Prostate gland (tissue), 2 donors: ENCODE measurements around the gene CDK8. TPM values are rescaled to one million over a fixed set of nuclear protein-coding genes. Genes with fewer than 3 reads are reported as not detected.

Experiments used
- DNase-seq: peaks from one replicate; pipeline ENCODE4 v3.0.0-alpha.2; 2019; ENCODE audit warnings: low spot score
- H3K27ac ChIP-seq, 2 donors: fragments of 200-600 bp; sonication (generic); 2 replicates each; pipeline ENCODE4 v1.5.1; 2017 to 2019
- H3K27me3 ChIP-seq: fragments of 200-600 bp; sonication (generic); replicated peaks from 2 replicates; pipeline ENCODE4 v1.5.1; 2019; ENCODE audit not compliant: insufficient read depth
- H3K36me3 ChIP-seq, 2 donors: fragments of 200-600 bp; sonication (generic); 1 replicate in 1 of 2; 2 replicates in 1 of 2; pipeline versions ENCODE4 v1.5.1 to v1.8.1; 2017 to 2019
- H3K4me1 ChIP-seq: fragments of 200-600 bp; sonication (generic); replicated peaks from 2 replicates; pipeline ENCODE4 v1.5.1; 2019
- H3K4me3 ChIP-seq, 2 donors: fragments of 200-600 bp; sonication (generic); 2 replicates each; pipeline ENCODE4 v1.5.1; 2017 to 2019
- H3K9me3 ChIP-seq: fragments of 200-600 bp; sonication (generic); 2 replicates; pipeline ENCODE4 v1.5.1; 2017
- POLR2A ChIP-seq: fragments of 450-650 bp; IDR thresholded peaks from one replicate; pipeline ENCODE4 v1.6.1; 2016; ENCODE audit warnings: antibody characterized with exemption, mild to moderate bottlenecking
- POLR2AphosphoS5 ChIP-seq: sonication (generic); formaldehyde crosslinking; IDR thresholded peaks from one replicate; pipeline ENCODE4 v1.6.1; 2017; ENCODE audit warnings: antibody characterized with exemption
- WGBS: methylation state at CpG from one replicate; pipeline ENCODE4 v1.1.5; 2018; 5-methylcytosine and 5-hydroxymethylcytosine counted together
- intact Hi-C: fragments of 100-400 bp; cut with DNase I; formaldehyde crosslinking; loops from one replicate; pipeline ENCODE4 v1.14.2; 2022
- total RNA-seq, 2 donors: library from RNA; depleted of rRNA; stranded (reverse); fragments of >200 nt; gene quantifications; one replicate each; pipeline ENCODE4 v1.1.0, GENCODE V29; 2016
- TF ChIP-seq, protein P1 (sequence below), 4 experiments: fragments of 200-600 bp in 2 of 4; fragments of 450-650 bp in 2 of 4; sonication (generic) in 2 of 4; IDR thresholded peaks; 1 replicate in 3 of 4; 2 replicates in 1 of 4; pipeline ENCODE4 v1.5.1; 2016 to 2019; ENCODE audit warnings: antibody characterized with exemption in 4 of 4, mild to moderate bottlenecking in 2 of 4, moderate library complexity in 2 of 4

Gene CDK8
- total RNA-seq, 2 donors from 2014 or later = 9.9 to 11.6 TPM

DNA sequence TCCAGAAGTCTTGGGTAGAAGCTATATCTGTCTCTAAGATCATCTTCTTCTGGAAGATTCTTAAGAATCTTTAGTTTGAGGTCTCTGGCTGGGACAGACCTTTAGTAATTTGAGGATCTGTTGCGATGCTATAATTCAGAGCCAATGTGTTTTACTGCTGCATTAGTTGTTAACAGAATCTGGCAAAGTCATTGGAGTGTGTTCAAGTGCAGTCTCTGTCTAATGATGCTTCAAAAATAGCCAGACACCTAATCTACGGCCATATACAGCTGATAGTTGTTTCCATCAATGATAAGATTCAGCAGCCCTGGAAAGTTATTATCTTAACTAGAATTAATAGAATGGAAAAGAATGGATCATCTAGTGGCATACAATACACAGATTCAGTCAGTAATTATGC, 72.6 kb downstream of the CDK8 start:
- intact Hi-C loops = no loop called here
- Histone ChIP-seq H3K4me1 (no peaks in the 10 kb centered on the region), H3K36me3 (no peaks in the 10 kb centered on the region), H3K27ac (no peak overlapping the region), H3K9me3 (no peaks in the 10 kb centered on the region), H3K27me3 (no peaks in the 10 kb centered on the region), H3K4me3 (no peak overlapping the region)
- WGBS = 76% methylated on average over 2 of the region's 2 CpGs
- TF ChIP-seq POLR2AphosphoS5 (no peak), POLR2A (no peak)
- TF ChIP-seq, protein P1, sequence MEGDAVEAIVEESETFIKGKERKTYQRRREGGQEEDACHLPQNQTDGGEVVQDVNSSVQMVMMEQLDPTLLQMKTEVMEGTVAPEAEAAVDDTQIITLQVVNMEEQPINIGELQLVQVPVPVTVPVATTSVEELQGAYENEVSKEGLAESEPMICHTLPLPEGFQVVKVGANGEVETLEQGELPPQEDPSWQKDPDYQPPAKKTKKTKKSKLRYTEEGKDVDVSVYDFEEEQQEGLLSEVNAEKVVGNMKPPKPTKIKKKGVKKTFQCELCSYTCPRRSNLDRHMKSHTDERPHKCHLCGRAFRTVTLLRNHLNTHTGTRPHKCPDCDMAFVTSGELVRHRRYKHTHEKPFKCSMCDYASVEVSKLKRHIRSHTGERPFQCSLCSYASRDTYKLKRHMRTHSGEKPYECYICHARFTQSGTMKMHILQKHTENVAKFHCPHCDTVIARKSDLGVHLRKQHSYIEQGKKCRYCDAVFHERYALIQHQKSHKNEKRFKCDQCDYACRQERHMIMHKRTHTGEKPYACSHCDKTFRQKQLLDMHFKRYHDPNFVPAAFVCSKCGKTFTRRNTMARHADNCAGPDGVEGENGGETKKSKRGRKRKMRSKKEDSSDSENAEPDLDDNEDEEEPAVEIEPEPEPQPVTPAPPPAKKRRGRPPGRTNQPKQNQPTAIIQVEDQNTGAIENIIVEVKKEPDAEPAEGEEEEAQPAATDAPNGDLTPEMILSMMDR (IDR thresholded peaks at IDR 0.05) = no peak
- no peak for DNase-seq

DNA sequence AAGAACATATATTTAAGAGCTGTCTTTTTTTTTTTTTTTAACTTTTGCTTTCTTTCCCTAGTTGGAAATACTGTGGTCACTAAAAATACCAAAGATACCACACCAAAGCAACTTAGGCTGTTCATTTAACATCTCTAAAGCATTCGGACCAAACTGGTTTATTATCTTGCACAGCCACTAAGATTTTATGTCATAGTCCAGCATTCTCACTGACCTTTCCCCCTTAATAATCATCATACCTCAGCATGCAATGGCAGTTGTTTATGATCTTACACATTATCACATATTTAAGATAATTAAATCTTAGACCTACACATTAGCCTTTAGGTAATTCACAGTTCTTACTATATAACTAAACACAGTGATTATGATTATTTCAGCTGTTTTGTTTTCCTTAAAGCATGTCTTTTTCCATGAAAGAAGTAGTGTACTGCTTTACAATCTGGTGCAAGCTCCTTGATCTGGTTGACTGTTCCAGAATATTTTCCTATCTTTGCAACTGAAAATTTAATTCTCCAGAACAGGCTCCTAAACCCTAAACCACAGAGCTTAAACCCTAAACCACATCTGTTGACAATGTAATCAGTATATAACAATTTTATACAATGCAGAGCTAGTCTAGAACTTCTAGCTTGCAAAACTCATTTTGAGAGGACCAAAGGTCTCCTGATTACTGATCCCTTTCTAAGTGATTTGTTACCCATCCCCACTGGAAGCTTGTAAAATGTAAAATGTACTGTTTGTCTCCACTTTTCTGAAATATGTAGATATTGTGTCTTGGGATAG, 74.2 kb downstream of the CDK8 start:
- no peak for DNase-seq
- 77% methylated on average over 1 of the region's 1 CpG for WGBS
- Histone ChIP-seq H3K36me3 (no peaks in the 10 kb centered on the region), H3K27ac (no peak overlapping the region), H3K9me3 (no peaks in the 10 kb centered on the region), H3K4me1 (no peaks in the 10 kb centered on the region), H3K27me3 (no peaks in the 10 kb centered on the region), H3K4me3 (no peak overlapping the region)
- TF ChIP-seq POLR2A = no peak
- TF ChIP-seq, protein P1 (IDR thresholded peaks at IDR 0.05) = no peak
- no peak for TF ChIP-seq POLR2AphosphoS5
- intact Hi-C loops = no loop called here

DNA sequence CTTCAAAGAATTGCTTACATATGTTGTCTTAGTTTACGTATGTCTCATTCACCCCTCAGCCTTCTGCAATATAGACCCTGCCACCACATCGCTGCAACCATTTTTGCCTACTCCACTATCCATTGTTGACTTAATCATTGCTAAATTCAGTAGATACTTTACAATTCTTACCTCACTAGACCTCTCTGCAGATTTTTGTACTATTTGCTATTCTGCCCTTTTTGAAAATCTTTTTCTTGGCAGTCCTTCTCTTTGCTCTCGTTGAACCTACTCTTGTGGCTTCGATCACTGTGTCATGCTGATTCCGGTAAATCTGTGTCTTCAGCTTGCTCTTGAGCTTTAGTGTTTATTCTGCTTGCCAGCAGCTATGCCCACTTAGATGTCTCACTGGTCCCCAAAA, 81.2 kb downstream of the CDK8 start:
- no peaks in the 10 kb centered on the region for H3K4me1 ChIP-seq
- no peak overlapping the region for H3K27ac ChIP-seq
- TF ChIP-seq POLR2AphosphoS5 (no peak), POLR2A (no peak)
- WGBS = 94% methylated on average over 5 of the region's 5 CpGs
- no peaks in the 10 kb centered on the region for H3K9me3 ChIP-seq
- H3K4me3 ChIP-seq = no peak overlapping the region
- no peaks in the 10 kb centered on the region for H3K36me3 ChIP-seq
- intact Hi-C loops = no loop called here
- no peak for DNase-seq
- no peaks in the 10 kb centered on the region for H3K27me3 ChIP-seq

DNA sequence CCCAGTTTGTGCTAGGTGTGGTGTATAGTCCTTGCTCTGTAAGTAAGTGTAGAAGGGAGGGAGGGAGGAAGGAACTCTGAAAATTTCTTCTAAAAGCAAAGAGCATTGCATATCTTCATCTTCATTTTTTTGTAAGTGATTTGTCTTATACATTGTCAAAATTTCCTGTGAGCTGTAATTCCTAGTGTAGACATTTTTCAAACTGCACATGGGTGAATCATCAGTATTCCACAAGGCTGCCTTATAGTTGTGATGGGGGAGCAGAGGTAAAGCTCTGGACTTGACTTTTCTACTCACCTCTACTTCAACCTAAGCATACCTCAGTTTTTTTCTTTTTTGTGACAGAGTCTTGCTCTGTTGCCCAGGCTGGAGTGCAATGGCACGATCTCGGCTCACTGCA, 86.9 kb downstream of the CDK8 start:
- H3K4me3 ChIP-seq = no peak overlapping the region
- WGBS = 100% methylated on average over 2 of the region's 2 CpGs
- no peaks in the 10 kb centered on the region for H3K9me3 ChIP-seq
- TF ChIP-seq POLR2AphosphoS5 = no peak
- TF ChIP-seq POLR2A = no peak
- TF ChIP-seq, protein P1 (IDR thresholded peaks at IDR 0.05) = no peak
- H3K4me1 ChIP-seq = no peaks in the 10 kb centered on the region
- no peaks in the 10 kb centered on the region for H3K36me3 ChIP-seq
- no peaks in the 10 kb centered on the region for H3K27me3 ChIP-seq
- DNase-seq = no peak
- intact Hi-C loops = no loop called here
- H3K27ac ChIP-seq = no peak overlapping the region

DNA sequence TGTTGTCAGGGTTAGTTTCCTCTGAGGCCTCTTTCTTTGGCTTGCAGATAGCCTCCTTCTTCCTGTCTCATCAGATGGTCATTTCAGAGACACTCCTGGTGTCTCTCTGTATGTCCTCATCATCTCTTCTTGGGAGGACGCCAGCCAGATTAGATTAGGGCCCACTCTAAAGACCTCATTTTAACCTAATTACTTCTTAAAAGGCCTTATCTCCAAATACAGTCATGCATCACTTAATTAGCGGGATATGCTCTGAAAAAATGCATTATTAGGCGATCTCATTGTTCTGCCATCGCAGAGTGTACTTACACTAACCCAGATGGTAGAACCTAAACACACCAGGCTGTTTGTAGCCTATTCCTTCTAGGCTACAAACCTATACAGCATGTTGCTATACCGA, 89.0 kb downstream of the CDK8 start:
- no peak overlapping the region for H3K27ac ChIP-seq
- TF ChIP-seq, protein P1 (IDR thresholded peaks at IDR 0.05) = no peak
- TF ChIP-seq POLR2A (no peak), POLR2AphosphoS5 (no peak)
- H3K36me3 ChIP-seq = no peaks in the 10 kb centered on the region
- no peaks in the 10 kb centered on the region for H3K9me3 ChIP-seq
- no peaks in the 10 kb centered on the region for H3K4me1 ChIP-seq
- intact Hi-C loops = no loop called here
- 93% methylated on average over 5 of the region's 5 CpGs for WGBS
- DNase-seq = no peak
- H3K4me3 ChIP-seq = no peak overlapping the region
- no peaks in the 10 kb centered on the region for H3K27me3 ChIP-seq
